HG03060 (cell line): ENCODE measurements around the gene TMEM217.

Experiments
- ATAC-seq: cut with Tn5 transposase; IDR thresholded peaks from one replicate; pipeline ENCODE4 v1.9.1; 2021; ENCODE audit warnings: low read depth, moderate number of reproducible peaks; ENCODE audit not compliant: unreplicated experiment

Gene TMEM217

GRCh38 chr6:37170273-37171200, 87.4 kb downstream of the TMEM217 start:
- no peak for ATAC-seq

GRCh38 chr6:37169496-37170272, 88.3 kb downstream of the TMEM217 start, which contains the start of gene PIM1:
Gene PIM1 (plus strand): TSS chr6:37170152. CDS start chr6:37170576, 424 bp downstream.
- no peak for ATAC-seq

- ATAC-seq: no peak
Observed at GRCh38 chr6:37168811-37169495, 89.0 kb downstream of the TMEM217 start.

- ATAC-seq: no peak
Observed at GRCh38 chr6:37168163-37168758, 89.7 kb downstream of the TMEM217 start.

GRCh38 chr6:37162740-37163139, 95.2 kb downstream of the TMEM217 start:
- ATAC-seq: no peak
